ENCODE data around the gene MGAT4B. TPM values are rescaled to one million over a fixed set of nuclear protein-coding genes. Genes with fewer than 3 reads are reported as not detected.

The MGAT4B gene
- polyA plus RNA-seq, 1 donor (not counting 4 experiments of a cell fraction or from before 2014, with no cell fraction given), result 69.8 TPM

DNA sequence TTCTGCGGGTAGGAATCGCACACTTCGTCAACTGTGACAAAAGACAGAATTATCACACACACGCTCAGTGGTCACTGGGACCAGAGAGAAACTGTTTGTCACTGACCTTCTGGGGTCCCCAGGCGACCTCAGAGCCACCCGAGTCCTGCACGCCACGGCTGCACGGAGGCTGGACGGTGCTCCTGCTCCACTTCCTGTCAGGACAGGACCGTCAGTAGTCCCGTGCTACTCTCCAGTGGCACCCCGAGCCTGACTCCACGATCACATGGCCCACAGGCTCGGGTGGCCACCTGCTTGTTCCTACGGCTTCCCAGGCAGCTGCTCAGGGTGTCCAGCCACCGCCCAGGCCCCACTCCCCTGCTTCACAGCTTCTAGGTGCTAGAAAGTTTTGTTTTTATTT, 34.1 kb upstream of the MGAT4B start:
- no peak overlapping the region for H3K4me3 ChIP-seq (ENCODE audit: control insufficient read depth in 2 of 3, extremely low read depth in 1 of 3, insufficient read depth in 2 of 3, low read depth in 1 of 3, low read length in 3 of 3)
- FAIRE-seq, result no peak
- TF ChIP-seq, protein P1, sequence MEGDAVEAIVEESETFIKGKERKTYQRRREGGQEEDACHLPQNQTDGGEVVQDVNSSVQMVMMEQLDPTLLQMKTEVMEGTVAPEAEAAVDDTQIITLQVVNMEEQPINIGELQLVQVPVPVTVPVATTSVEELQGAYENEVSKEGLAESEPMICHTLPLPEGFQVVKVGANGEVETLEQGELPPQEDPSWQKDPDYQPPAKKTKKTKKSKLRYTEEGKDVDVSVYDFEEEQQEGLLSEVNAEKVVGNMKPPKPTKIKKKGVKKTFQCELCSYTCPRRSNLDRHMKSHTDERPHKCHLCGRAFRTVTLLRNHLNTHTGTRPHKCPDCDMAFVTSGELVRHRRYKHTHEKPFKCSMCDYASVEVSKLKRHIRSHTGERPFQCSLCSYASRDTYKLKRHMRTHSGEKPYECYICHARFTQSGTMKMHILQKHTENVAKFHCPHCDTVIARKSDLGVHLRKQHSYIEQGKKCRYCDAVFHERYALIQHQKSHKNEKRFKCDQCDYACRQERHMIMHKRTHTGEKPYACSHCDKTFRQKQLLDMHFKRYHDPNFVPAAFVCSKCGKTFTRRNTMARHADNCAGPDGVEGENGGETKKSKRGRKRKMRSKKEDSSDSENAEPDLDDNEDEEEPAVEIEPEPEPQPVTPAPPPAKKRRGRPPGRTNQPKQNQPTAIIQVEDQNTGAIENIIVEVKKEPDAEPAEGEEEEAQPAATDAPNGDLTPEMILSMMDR (optimal IDR thresholded peaks at IDR 0.05 in 1 of 3, IDR thresholded peaks at IDR 0.05 in 1 of 3, conservative IDR thresholded peaks at IDR 0.05 in 1 of 3; ENCODE audit: extremely low read depth in 1 of 3, insufficient read depth in 2 of 3, low read length in 3 of 3), result no peak
- TF ChIP-seq EZH2 (IDR thresholded peaks at IDR 0.05; ENCODE audit: low read length), result no peak
- H3K4me1 ChIP-seq (ENCODE audit: control insufficient read depth, extremely low read depth, insufficient read depth, low read length), result no peaks in the 10 kb centered on the region
- H2AFZ ChIP-seq (ENCODE audit: control insufficient read depth, low read length), result no peak overlapping the region
- no peaks in the 10 kb centered on the region for H3K27me3 ChIP-seq (ENCODE audit: control insufficient read depth, extremely low read depth, insufficient read depth, low read length)
- no peak for DNase-seq (ENCODE audit: low read depth, low spot score)
- no peak overlapping the region for H3K4me2 ChIP-seq (ENCODE audit: control insufficient read depth, extremely low read depth, insufficient read depth, low read depth, low read length)
- no peaks in the 10 kb centered on the region for H3K9me3 ChIP-seq (ENCODE audit: control insufficient read depth, low read depth, low read length)
- H3K36me3 ChIP-seq (ENCODE audit: control insufficient read depth in 2 of 2, extremely low read depth in 1 of 2, insufficient read depth in 2 of 2, low read length in 2 of 2), result peaks cover 13% of the 10 kb centered on the region in 2 experiments
- H3K27ac ChIP-seq (ENCODE audit: control insufficient read depth, insufficient read depth, low read length), result no peak overlapping the region
- no peaks in the 10 kb centered on the region for H4K20me1 ChIP-seq (ENCODE audit: control insufficient read depth, extremely low read depth, insufficient read depth, low read length)
- dilution Hi-C loops (cut with MboI; ENCODE audit: extremely low pct_ligation_motif_present, low sequenced_read_pairs), result loop anchor here (25.0 kb wide), 1 partner anchor 103 kb away; the partner anchor contains the start of gene MAML1
- H3K79me2 ChIP-seq (ENCODE audit: control insufficient read depth, insufficient read depth, low read length), result no peaks in the 10 kb centered on the region
- H3K9ac ChIP-seq (ENCODE audit: control insufficient read depth, extremely low read depth, insufficient read depth, low read length), result no peak overlapping the region
- H3K9me1 ChIP-seq (ENCODE audit: control insufficient read depth, extremely low read depth, insufficient read depth, low read length), result no peaks in the 10 kb centered on the region

DNA sequence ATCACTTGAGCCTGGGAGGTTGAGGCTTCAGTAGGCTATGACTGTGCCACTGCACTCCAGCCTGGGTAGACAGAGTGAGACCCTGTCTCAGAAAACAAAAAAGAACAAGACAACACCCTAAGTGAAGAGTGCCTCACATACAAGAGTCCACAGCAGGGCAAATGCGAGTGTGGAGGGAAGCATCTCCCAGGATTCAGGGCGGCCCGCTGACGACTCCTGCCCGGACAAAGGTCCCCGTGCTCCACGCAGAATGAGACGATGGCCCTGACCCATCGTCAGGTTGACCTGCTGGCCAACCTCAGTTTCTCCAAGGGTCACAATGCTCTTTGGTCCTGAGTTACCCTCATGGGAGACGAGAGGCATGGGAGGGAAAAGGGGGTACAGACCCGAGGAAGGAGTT, 33.7 kb upstream of the MGAT4B start:
- dilution Hi-C loops (cut with MboI; ENCODE audit: extremely low pct_ligation_motif_present, low sequenced_read_pairs), result loop anchor here (25.0 kb wide), 1 partner anchor 103 kb away; the partner anchor contains the start of gene MAML1
- H3K4me1 ChIP-seq (ENCODE audit: control insufficient read depth, extremely low read depth, insufficient read depth, low read length), result no peaks in the 10 kb centered on the region
- no peak for TF ChIP-seq EZH2 (IDR thresholded peaks at IDR 0.05; ENCODE audit: low read length)
- TF ChIP-seq, protein P1 (optimal IDR thresholded peaks at IDR 0.05 in 1 of 3, IDR thresholded peaks at IDR 0.05 in 1 of 3, conservative IDR thresholded peaks at IDR 0.05 in 1 of 3; ENCODE audit: extremely low read depth in 1 of 3, insufficient read depth in 2 of 3, low read length in 3 of 3), result no peak
- no peak overlapping the region for H3K4me3 ChIP-seq (ENCODE audit: control insufficient read depth in 2 of 3, extremely low read depth in 1 of 3, insufficient read depth in 2 of 3, low read depth in 1 of 3, low read length in 3 of 3)
- no peaks in the 10 kb centered on the region for H3K27me3 ChIP-seq (ENCODE audit: control insufficient read depth, extremely low read depth, insufficient read depth, low read length)
- H4K20me1 ChIP-seq (ENCODE audit: control insufficient read depth, extremely low read depth, insufficient read depth, low read length), result no peaks in the 10 kb centered on the region
- peaks cover 13% of the 10 kb centered on the region in 2 experiments for H3K36me3 ChIP-seq (ENCODE audit: control insufficient read depth in 2 of 2, extremely low read depth in 1 of 2, insufficient read depth in 2 of 2, low read length in 2 of 2)
- no peak overlapping the region for H3K9ac ChIP-seq (ENCODE audit: control insufficient read depth, extremely low read depth, insufficient read depth, low read length)
- no peak overlapping the region for H3K4me2 ChIP-seq (ENCODE audit: control insufficient read depth, extremely low read depth, insufficient read depth, low read depth, low read length)
- no peaks in the 10 kb centered on the region for H3K79me2 ChIP-seq (ENCODE audit: control insufficient read depth, insufficient read depth, low read length)
- no peak overlapping the region for H3K27ac ChIP-seq (ENCODE audit: control insufficient read depth, insufficient read depth, low read length)
- H3K9me3 ChIP-seq (ENCODE audit: control insufficient read depth, low read depth, low read length), result no peaks in the 10 kb centered on the region
- DNase-seq (ENCODE audit: low read depth, low spot score), result no peak
- no peak for FAIRE-seq
- H3K9me1 ChIP-seq (ENCODE audit: control insufficient read depth, extremely low read depth, insufficient read depth, low read length), result no peaks in the 10 kb centered on the region
- no peak overlapping the region for H2AFZ ChIP-seq (ENCODE audit: control insufficient read depth, low read length)

Data from keratinocyte (primary cell).